Hematopoietic multipotent progenitor cell treated with erythropoietin and hydrocortisone succinate and interleukin-3 and kit ligand, for 4 days (in vitro differentiated cells): ENCODE measurements around the gene ANKRD50.

Experiments used
- DNase-seq: peaks from one replicate; pipeline ENCODE4 v3.0.0-alpha.2; 2015

ANKRD50 gene

GRCh38 chr4:124705393-124705792 lies 7.1 kb downstream of the ANKRD50 start:
- DNase-seq = no peak

GRCh38 chr4:124703154-124703553 lies 9.4 kb downstream of the ANKRD50 start:
- no peak for DNase-seq

GRCh38 chr4:124697441-124697840 lies 15.1 kb downstream of the ANKRD50 start:
- DNase-seq = no peak

- no peak for DNase-seq
Observed at GRCh38 chr4:124696182-124696581, 16.4 kb downstream of the ANKRD50 start.

- DNase-seq = no peak
Observed at GRCh38 chr4:124694946-124695598, 17.5 kb downstream of the ANKRD50 start.

GRCh38 chr4:124694306-124694705 lies 18.2 kb downstream of the ANKRD50 start:
- DNase-seq = no peak

GRCh38 chr4:124691801-124692200 lies 20.7 kb downstream of the ANKRD50 start:
- no peak for DNase-seq

GRCh38 chr4:124686279-124686678 lies 26.3 kb downstream of the ANKRD50 start:
- DNase-seq = no peak

- DNase-seq = no peak
Observed at GRCh38 chr4:124685851-124686250, 26.7 kb downstream of the ANKRD50 start.

GRCh38 chr4:124684301-124684700 lies 28.2 kb downstream of the ANKRD50 start:
- peak; percentile 17 for DNase-seq

GRCh38 chr4:124682384-124682783 lies 30.1 kb downstream of the ANKRD50 start:
- no peak for DNase-seq

- no peak for DNase-seq
Observed at GRCh38 chr4:124666496-124666895, 46.0 kb downstream of the ANKRD50 start.

GRCh38 chr4:124658795-124659194 lies 53.7 kb downstream of the ANKRD50 start:
- no peak for DNase-seq

- no peak for DNase-seq
Observed at GRCh38 chr4:124650614-124651013, 61.9 kb downstream of the ANKRD50 start.

- DNase-seq = no peak
Observed at GRCh38 chr4:124647599-124647998, 64.9 kb downstream of the ANKRD50 start.

GRCh38 chr4:124644621-124645020 lies 67.9 kb downstream of the ANKRD50 start:
- no peak for DNase-seq

GRCh38 chr4:124642846-124643245 lies 69.7 kb downstream of the ANKRD50 start:
- DNase-seq = no peak

- peak; percentile 75 for DNase-seq
Observed at GRCh38 chr4:124641715-124642381, 70.7 kb downstream of the ANKRD50 start.

GRCh38 chr4:124640022-124640730 lies 72.4 kb downstream of the ANKRD50 start:
- DNase-seq = no peak

- no peak for DNase-seq
Observed at GRCh38 chr4:124637321-124637720, 75.2 kb downstream of the ANKRD50 start.

- no peak for DNase-seq
Observed at GRCh38 chr4:124636788-124637187, 75.7 kb downstream of the ANKRD50 start.

- no peak for DNase-seq
Observed at GRCh38 chr4:124635331-124635730, 77.2 kb downstream of the ANKRD50 start.

- DNase-seq = no peak
Observed at GRCh38 chr4:124633285-124633941, 79.1 kb downstream of the ANKRD50 start.

- DNase-seq = no peak
Observed at GRCh38 chr4:124632439-124632838, 80.1 kb downstream of the ANKRD50 start.
